Mesenchymal stem cell (in vitro differentiated cells and primary cell): ENCODE measurements around the gene ACAN.

Experiments
- DNase-seq: peaks from one replicate; pipeline ENCODE4 v3.0.0-alpha.2; 2013
- H2AFZ ChIP-seq: one replicate; pipeline ENCODE4 v1.6.1; 2013; ENCODE audit warnings: low read depth, mild to moderate bottlenecking, control low read depth, inconsistent platforms, low read length, moderate library complexity
- H2AK5ac ChIP-seq: 2 replicates; pipeline ENCODE4 v1.6.1; 2013; ENCODE audit warnings: low read length, moderate library complexity, mild to moderate bottlenecking, inconsistent platforms; ENCODE audit not compliant: severe bottlenecking
- H2BK120ac ChIP-seq: one replicate; pipeline ENCODE4 v1.6.1; 2013; ENCODE audit warnings: low read depth, mild to moderate bottlenecking, inconsistent platforms, low read length, moderate library complexity
- H2BK12ac ChIP-seq, 2 experiments: one replicate each; pipeline ENCODE4 v1.6.1; 2013; ENCODE audit warnings: inconsistent platforms in 2 of 2, low read length in 2 of 2, mild to moderate bottlenecking in 2 of 2, moderate library complexity in 2 of 2, control low read depth in 1 of 2
- H2BK15ac ChIP-seq: one replicate; pipeline ENCODE4 v1.6.1; 2013; ENCODE audit warnings: mild to moderate bottlenecking, low read depth, inconsistent platforms; ENCODE audit not compliant: poor library complexity, severe bottlenecking
- H2BK5ac ChIP-seq: 2 replicates; pipeline ENCODE4 v1.6.1; 2013; ENCODE audit warnings: low read depth, mild to moderate bottlenecking, low read length, control low read depth, inconsistent platforms; ENCODE audit not compliant: poor library complexity, severe bottlenecking
- H3K14ac ChIP-seq, 2 experiments: one replicate each; pipeline ENCODE4 v1.6.1; 2013; ENCODE audit warnings: inconsistent platforms in 2 of 2, low read length in 2 of 2, control low read depth in 1 of 2, mild to moderate bottlenecking in 1 of 2, moderate library complexity in 1 of 2
- H3K18ac ChIP-seq, 2 experiments: one replicate each; pipeline ENCODE4 v1.6.1; 2013; ENCODE audit warnings: inconsistent platforms in 2 of 2, low read length in 2 of 2, control low read depth in 1 of 2, low read depth in 1 of 2, mild to moderate bottlenecking in 1 of 2
- H3K23ac ChIP-seq, 2 experiments: one replicate each; pipeline ENCODE4 v1.6.1; 2013; ENCODE audit warnings: inconsistent platforms in 2 of 2, low read length in 2 of 2, mild to moderate bottlenecking in 2 of 2, moderate library complexity in 2 of 2, control low read depth in 1 of 2
- H3K27ac ChIP-seq: 2 replicates; pipeline ENCODE4 v1.5.1; 2013; ENCODE audit warnings: mild to moderate bottlenecking, moderate library complexity, low read length, control low read depth, inconsistent platforms; ENCODE audit not compliant: poor library complexity, severe bottlenecking
- H3K27me3 ChIP-seq, 2 experiments: 2 replicates each; pipeline versions ENCODE4 v1.6.1 to v1.7.0; 2013; ENCODE audit warnings: low read length in 2 of 2, mild to moderate bottlenecking in 2 of 2, moderate library complexity in 2 of 2, control low read depth in 1 of 2, inconsistent platforms in 1 of 2; ENCODE audit not compliant: control insufficient read depth in 1 of 2, insufficient read depth in 1 of 2
- H3K36me3 ChIP-seq, 2 experiments: 2 replicates each; pipeline versions ENCODE4 v1.6.1 to v1.7.0; 2013; ENCODE audit warnings: low read length in 2 of 2, control low read depth in 1 of 2, inconsistent platforms in 1 of 2, low read depth in 1 of 2, mild to moderate bottlenecking in 1 of 2; ENCODE audit not compliant: insufficient read depth in 2 of 2, control insufficient read depth in 1 of 2
- H3K4ac ChIP-seq, 2 experiments: one replicate each; pipeline ENCODE4 v1.6.1; 2013; ENCODE audit warnings: inconsistent platforms in 2 of 2, low read length in 2 of 2, mild to moderate bottlenecking in 2 of 2, moderate library complexity in 2 of 2, control low read depth in 1 of 2, low read depth in 1 of 2
- H3K4me1 ChIP-seq: 2 replicates; pipeline ENCODE4 v1.6.1; 2013; ENCODE audit warnings: low read depth, low read length, control low read depth; ENCODE audit not compliant: control insufficient read depth, insufficient read depth
- H3K4me2 ChIP-seq: 2 replicates; pipeline ENCODE4 v1.6.1; 2013; ENCODE audit warnings: low read length, mild to moderate bottlenecking, inconsistent platforms; ENCODE audit not compliant: poor library complexity, severe bottlenecking
- H3K4me3 ChIP-seq, 2 experiments: 2 replicates each; pipeline versions ENCODE4 v1.5.1 to v1.7.0; 2013; ENCODE audit warnings: low read length in 2 of 2, mild to moderate bottlenecking in 2 of 2, control low read depth in 1 of 2, low read depth in 1 of 2; ENCODE audit not compliant: insufficient read depth in 1 of 2
- H3K79me1 ChIP-seq: replicated peaks from 2 replicates; pipeline ENCODE4 v1.6.1; 2013; ENCODE audit warnings: mild to moderate bottlenecking, control low read depth, low read length, inconsistent platforms; ENCODE audit not compliant: poor library complexity, severe bottlenecking
- H3K9ac ChIP-seq: 2 replicates; pipeline ENCODE4 v1.7.0; 2013; ENCODE audit warnings: mild to moderate bottlenecking, low read length, moderate library complexity
- H3K9me3 ChIP-seq: 2 replicates; pipeline ENCODE4 v1.7.0; 2013; ENCODE audit warnings: mild to moderate bottlenecking, low read length; ENCODE audit not compliant: control insufficient read depth
- H4K8ac ChIP-seq: one replicate; pipeline ENCODE4 v1.6.1; 2013; ENCODE audit warnings: inconsistent platforms, mild to moderate bottlenecking, low read length, moderate library complexity
- H4K91ac ChIP-seq: one replicate; pipeline ENCODE4 v1.6.1; 2013; ENCODE audit warnings: mild to moderate bottlenecking, low read length, inconsistent platforms
- WGBS: methylation state at CpG from one replicate; pipeline ENCODE4 v1.1.7; 2013; ENCODE audit warnings: mixed read lengths; 5-methylcytosine and 5-hydroxymethylcytosine counted together

ACAN gene

GRCh38 chr15:88897456-88898194 lies 94.4 kb downstream of the ACAN start:
- Histone ChIP-seq H2BK15ac (no peak overlapping the region), H3K9ac (peak overlapping the region; percentile 15), H2BK12ac (peak overlapping the region; percentile 38 to 40), H3K4ac (no peak overlapping the region), H3K4me3 (no peak overlapping the region), H3K14ac (no peak overlapping the region), H2BK5ac (no peak overlapping the region), H3K4me1 (peaks cover 36% of the 10 kb centered on the region), H4K91ac (no peak overlapping the region), H3K79me1 (peaks cover 2% of the 10 kb centered on the region), H3K18ac (no peak overlapping the region), H2AK5ac (peak overlapping the region; percentile 11), H3K4me2 (no peak overlapping the region), H2BK120ac (no peak overlapping the region), H3K9me3 (no peaks in the 10 kb centered on the region), H3K27ac (no peak overlapping the region), H3K23ac (no peak overlapping the region), H2AFZ (no peak overlapping the region), H3K27me3 (peaks cover 14 to 27% of the 10 kb centered on the region in 2 experiments), H3K36me3 (peaks cover 20 to 38% of the 10 kb centered on the region in 2 experiments), H4K8ac (no peak overlapping the region)
- DNase-seq, result peak; percentile 73
- 57% methylated on average over 12 of the region's 12 CpGs for WGBS

- no peak overlapping the region for H2BK120ac ChIP-seq
- peaks cover 14 to 22% of the 10 kb centered on the region in 2 experiments for H3K27me3 ChIP-seq
- H2AFZ ChIP-seq, result no peak overlapping the region
- no peak overlapping the region for H2AK5ac ChIP-seq
- H3K27ac ChIP-seq, result no peak overlapping the region
- H3K9ac ChIP-seq, result no peak overlapping the region
- no peak overlapping the region for H3K18ac ChIP-seq
- H3K14ac ChIP-seq, result no peak overlapping the region
- no peak for DNase-seq
- no peak overlapping the region for H3K23ac ChIP-seq
- no peak overlapping the region for H2BK12ac ChIP-seq
- H3K79me1 ChIP-seq, result peaks cover 6% of the 10 kb centered on the region
- no peak overlapping the region for H2BK15ac ChIP-seq
- H3K4me1 ChIP-seq, result peaks cover 36% of the 10 kb centered on the region
- no peak overlapping the region for H2BK5ac ChIP-seq
- no peak overlapping the region for H3K4me3 ChIP-seq
- no peak overlapping the region for H4K8ac ChIP-seq
- H3K4ac ChIP-seq, result no peak overlapping the region
- H4K91ac ChIP-seq, result peak overlapping the region; percentile 56
- H3K36me3 ChIP-seq, result peaks cover 27 to 46% of the 10 kb centered on the region in 2 experiments
- H3K4me2 ChIP-seq, result no peak overlapping the region
- 85% methylated on average over 8 of the region's 15 CpGs for WGBS
- H3K9me3 ChIP-seq, result no peaks in the 10 kb centered on the region
Measured at GRCh38 chr15:88898736-88899135, 95.5 kb downstream of the ACAN start.

- Histone ChIP-seq H3K4me1 (peaks cover 35% of the 10 kb centered on the region), H2BK12ac (no peak overlapping the region), H3K4me2 (no peak overlapping the region), H3K4me3 (no peak overlapping the region), H3K9ac (no peak overlapping the region), H2AFZ (no peak overlapping the region), H3K18ac (no peak overlapping the region), H2BK120ac (no peak overlapping the region), H3K36me3 (peaks cover 33 to 50% of the 10 kb centered on the region in 2 experiments), H2AK5ac (no peak overlapping the region), H2BK15ac (no peak overlapping the region), H3K4ac (no peak overlapping the region), H3K27ac (no peak overlapping the region), H3K79me1 (peaks cover 9% of the 10 kb centered on the region), H3K23ac (no peak overlapping the region), H3K27me3 (peaks cover 9 to 18% of the 10 kb centered on the region in 2 experiments), H3K9me3 (no peaks in the 10 kb centered on the region), H4K8ac (no peak overlapping the region), H3K14ac (no peak overlapping the region), H2BK5ac (no peak overlapping the region), H4K91ac (no peak overlapping the region)
- 96% methylated on average over 8 of the region's 9 CpGs for WGBS
- DNase-seq, result no peak
Measured at GRCh38 chr15:88899251-88899650, 96.0 kb downstream of the ACAN start.

- DNase-seq, result peak; percentile 81
- H3K4me3 ChIP-seq, result no peak overlapping the region
Measured at GRCh38 chr15:88900309-88900981, 97.2 kb downstream of the ACAN start.

More at GRCh38 chr15:88900309-88900981, 97.2 kb downstream of the ACAN start:
- peaks cover 3 to 7% of the 10 kb centered on the region in 2 experiments for H3K27me3 ChIP-seq
- H3K23ac ChIP-seq, result no peak overlapping the region
- peak overlapping the region; percentile 55 for H4K91ac ChIP-seq
- no peak overlapping the region for H3K9ac ChIP-seq
- no peak overlapping the region for H2BK5ac ChIP-seq
- no peak overlapping the region for H2BK15ac ChIP-seq
- H3K9me3 ChIP-seq, result no peaks in the 10 kb centered on the region
- WGBS, result 80% methylated on average over 12 of the region's 12 CpGs
- H3K79me1 ChIP-seq, result peaks cover 11% of the 10 kb centered on the region
- no peak overlapping the region for H3K18ac ChIP-seq
- H3K4ac ChIP-seq, result peak overlapping the region; percentile 25 to 37
- H3K4me1 ChIP-seq, result peaks cover 25% of the 10 kb centered on the region
- no peak overlapping the region for H3K4me2 ChIP-seq
- H3K36me3 ChIP-seq, result peaks cover 35 to 54% of the 10 kb centered on the region in 2 experiments
- H2BK120ac ChIP-seq, result no peak overlapping the region
- H2AK5ac ChIP-seq, result no peak overlapping the region
- peak overlapping the region; percentile 0 for H4K8ac ChIP-seq
- H2BK12ac ChIP-seq, result peak overlapping the region; percentile 22 to 40
- H3K27ac ChIP-seq, result no peak overlapping the region
- H2AFZ ChIP-seq, result no peak overlapping the region
- peak overlapping the region in 1 of 2 experiments; percentile 58 for H3K14ac ChIP-seq
